Stimulated activated CD4-positive, alpha-beta T cell treated with anti-CD3 and anti-CD28 coated beads, Interleukin-4, amount 100 ng/mL, for 24 hours (primary cell): ENCODE data around the gene SH3PXD2A.
A peak's percentile ranks its signal among the peaks of the same experiment; 100 is the strongest.
"Not testable (repeated sequence)": the region's sequence is repeated elsewhere in the genome, so short reads cannot be mapped to it uniquely, and the experiment has no call there.

Experiments used
- DNase-seq: peaks from one replicate; pipeline ENCODE4 v3.0.0-alpha.2; 2020

The SH3PXD2A gene

GRCh38 chr10:103786020-103786419, 69.4 kb downstream of the SH3PXD2A start:
- no peak for DNase-seq

- no peak for DNase-seq
Observed at GRCh38 chr10:103784723-103785418, 70.5 kb downstream of the SH3PXD2A start.

- no peak for DNase-seq
Observed at GRCh38 chr10:103784089-103784488, 71.3 kb downstream of the SH3PXD2A start.

GRCh38 chr10:103783681-103784080, 71.7 kb downstream of the SH3PXD2A start:
- no peak for DNase-seq

- no peak for DNase-seq
Observed at GRCh38 chr10:103781329-103782061, 73.9 kb downstream of the SH3PXD2A start.

- DNase-seq, result no peak
Observed at GRCh38 chr10:103780242-103781149, 74.9 kb downstream of the SH3PXD2A start.

- DNase-seq, result no peak
Observed at GRCh38 chr10:103778358-103779139, 76.8 kb downstream of the SH3PXD2A start.

GRCh38 chr10:103776878-103777591, 78.3 kb downstream of the SH3PXD2A start:
- no peak for DNase-seq

GRCh38 chr10:103775776-103776175, 79.6 kb downstream of the SH3PXD2A start:
- DNase-seq, result no peak

GRCh38 chr10:103772846-103773245, 82.5 kb downstream of the SH3PXD2A start:
- not testable (repeated sequence) for DNase-seq

GRCh38 chr10:103772096-103772845, 83.1 kb downstream of the SH3PXD2A start:
- DNase-seq, result peak; percentile 52

- DNase-seq, result no peak
Observed at GRCh38 chr10:103770139-103770538, 85.2 kb downstream of the SH3PXD2A start.

- no peak for DNase-seq
Observed at GRCh38 chr10:103769176-103769575, 86.2 kb downstream of the SH3PXD2A start.

- DNase-seq, result no peak
Observed at GRCh38 chr10:103768345-103768744, 87.0 kb downstream of the SH3PXD2A start.

- no peak for DNase-seq
Observed at GRCh38 chr10:103767756-103768155, 87.6 kb downstream of the SH3PXD2A start.

GRCh38 chr10:103766751-103767505, 88.4 kb downstream of the SH3PXD2A start:
- DNase-seq, result no peak

- peak; percentile 75 for DNase-seq
Observed at GRCh38 chr10:103765981-103766380, 89.4 kb downstream of the SH3PXD2A start.

GRCh38 chr10:103765168-103765567, 90.2 kb downstream of the SH3PXD2A start:
- DNase-seq, result no peak

GRCh38 chr10:103764296-103765088, 90.9 kb downstream of the SH3PXD2A start:
- DNase-seq, result no peak
